Posterior vena cava (tissue), 2 donors: ENCODE measurements around the gene RAB6B. TPM values are rescaled to one million over a fixed set of nuclear protein-coding genes. Genes with fewer than 3 reads are reported as not detected.
"Not testable (repeated sequence)": the region's sequence is repeated elsewhere in the genome, so short reads cannot be mapped to it uniquely, and the experiment has no call there.

Source experiments
- DNase-seq: peaks from one replicate; pipeline ENCODE4 v3.0.0-alpha.2; 2020; ENCODE audit warnings: low spot score
- intact Hi-C, 2 donors: fragments of 100-400 bp; cut with DNase I; formaldehyde crosslinking; loops; one replicate each; pipeline versions ENCODE4 v1.14.1 to v1.14.2; 2022 to 2023
- total RNA-seq, 2 donors: library from RNA; stranded (reverse); fragmentation: NEBNext Ultra II Directional; extraction: Animal tissue kit (Norgen Biotek cat#: 25700); gene quantifications; one replicate each; pipeline ENCODE4 v1.2.1, GENCODE V29; 2021
- donor health status: DM: yes; HTN: yes; CAD: no.
- donor health status: DM: yes; HTN: yes; CAD: no.

RAB6B gene
- total RNA-seq, 2 donors from 2014 or later: 6.9 to 8.9 TPM

DNA sequence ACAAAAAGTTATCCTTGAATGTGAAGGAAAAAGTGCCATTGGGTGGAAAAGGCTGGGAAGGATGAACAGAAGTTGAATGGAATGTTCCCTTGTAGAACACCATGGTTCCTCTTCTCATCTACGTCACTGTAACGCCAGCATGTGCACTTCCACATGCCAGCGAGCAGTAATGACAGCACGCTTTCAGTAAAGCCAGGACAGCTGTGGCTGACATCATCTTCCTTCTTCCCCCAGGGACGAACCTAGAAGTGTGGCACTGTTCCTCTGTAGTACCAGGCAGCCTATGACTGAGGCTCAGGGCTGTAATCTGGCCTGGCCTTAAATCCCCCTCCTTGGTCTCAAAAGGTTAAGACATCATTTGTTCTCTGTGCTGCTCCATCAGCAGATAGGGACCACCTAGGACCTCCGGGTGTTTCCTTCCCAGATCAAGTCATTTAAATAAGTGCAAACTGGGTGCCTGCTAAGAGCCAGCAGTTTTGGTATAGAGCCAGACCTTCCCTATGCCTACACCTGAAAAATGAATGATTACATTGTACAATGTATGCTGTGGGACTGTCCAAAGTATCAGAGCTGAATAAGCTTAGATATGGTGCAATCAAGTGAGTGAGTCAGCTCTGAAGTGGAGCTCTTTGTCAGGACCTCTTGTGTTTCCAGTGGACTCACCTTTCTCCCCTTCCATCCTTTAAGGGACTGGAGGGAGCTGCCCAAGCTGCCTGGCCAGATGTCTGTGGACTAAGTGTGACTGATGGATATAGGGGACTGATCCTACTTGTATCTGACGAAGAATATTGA, 95.7 kb downstream of the RAB6B start:
- intact Hi-C loops: no loop called here
- DNase-seq: no peak

DNA sequence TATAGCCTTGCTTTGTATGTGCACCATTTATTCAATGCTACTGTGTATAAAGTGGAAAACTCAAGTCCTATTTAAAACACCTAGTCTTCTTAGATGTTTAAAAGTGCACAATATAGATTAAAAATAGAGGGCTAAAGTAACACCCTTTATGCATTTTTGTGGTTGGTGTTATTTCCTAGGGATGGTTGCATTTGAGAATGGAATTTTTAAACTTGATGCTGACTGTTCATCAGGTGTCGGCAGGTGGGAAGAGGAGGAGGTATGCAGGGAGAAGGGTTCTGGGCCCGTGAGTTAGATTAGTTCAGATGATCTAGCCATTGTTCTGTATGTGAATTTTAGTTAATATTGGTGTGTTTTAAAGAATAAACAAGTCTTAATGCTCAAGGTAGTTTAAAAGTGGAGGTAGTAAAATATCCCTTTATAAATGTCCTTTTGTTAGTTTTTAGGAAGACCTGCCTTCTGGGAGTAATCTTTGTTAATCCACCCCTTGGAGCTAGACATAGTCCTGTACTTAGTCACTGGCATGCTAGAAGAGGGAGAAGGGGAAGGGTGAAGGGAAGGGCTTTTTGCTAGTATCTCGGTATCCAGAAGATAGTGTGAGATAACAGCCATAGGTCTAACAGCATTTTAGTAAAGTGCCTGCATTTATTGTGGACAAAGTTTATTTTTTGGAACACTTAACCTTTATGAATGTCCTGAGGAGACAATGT, 98.1 kb downstream of the RAB6B start:
- intact Hi-C loops: no loop called here

DNA sequence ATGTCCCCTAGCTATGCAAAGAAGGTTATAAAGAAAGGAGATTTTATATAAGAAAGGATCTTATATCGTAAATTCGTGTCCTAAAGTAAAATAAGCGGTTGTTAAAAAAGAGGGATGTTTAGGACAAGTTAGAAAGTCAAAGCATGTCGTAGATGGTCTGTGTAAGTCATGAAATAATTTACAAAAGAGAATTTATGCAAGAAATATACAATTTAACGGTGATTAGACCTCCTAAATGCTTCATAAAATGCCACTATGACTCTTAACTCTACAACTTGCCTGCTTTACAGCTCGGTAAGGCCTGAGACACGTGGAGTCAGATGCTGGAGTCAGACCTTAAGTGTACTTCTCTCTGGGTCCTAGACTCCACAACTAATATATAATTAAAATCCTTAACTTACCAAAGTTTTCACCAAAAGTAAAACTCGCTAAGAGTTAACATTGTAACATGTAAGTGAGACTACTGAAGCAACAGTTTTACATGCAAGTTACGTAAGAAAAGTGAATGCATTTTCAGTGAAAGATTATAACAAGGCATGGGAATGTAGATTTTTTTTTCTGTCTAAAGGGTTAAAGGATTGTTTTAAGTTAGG, 103.4 kb downstream of the RAB6B start:
- intact Hi-C loops: no loop called here
- DNase-seq: no peak

More for the DNA sequence above, 98.1 kb downstream of the RAB6B start:
- no peak for DNase-seq

DNA sequence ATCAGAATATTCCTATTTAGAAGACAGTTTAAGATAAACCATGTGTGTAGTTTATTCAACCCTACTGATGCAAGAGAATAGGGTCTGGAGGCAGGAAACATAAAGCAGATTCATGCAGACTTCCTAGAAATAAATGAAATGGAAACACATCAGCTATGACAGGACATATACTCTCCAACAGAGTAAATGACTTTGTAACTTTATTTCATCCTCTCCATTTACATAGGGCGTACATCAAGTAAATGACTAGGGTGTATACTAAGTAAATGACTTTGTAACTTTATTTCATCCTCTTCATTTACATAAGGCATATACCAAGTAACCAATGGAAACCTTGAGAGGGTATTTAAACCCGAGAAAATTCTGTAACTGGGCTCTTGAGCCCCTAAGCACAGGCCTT, 107.7 kb downstream of the RAB6B start:
- no peak for DNase-seq
- intact Hi-C loops: no loop called here

DNA sequence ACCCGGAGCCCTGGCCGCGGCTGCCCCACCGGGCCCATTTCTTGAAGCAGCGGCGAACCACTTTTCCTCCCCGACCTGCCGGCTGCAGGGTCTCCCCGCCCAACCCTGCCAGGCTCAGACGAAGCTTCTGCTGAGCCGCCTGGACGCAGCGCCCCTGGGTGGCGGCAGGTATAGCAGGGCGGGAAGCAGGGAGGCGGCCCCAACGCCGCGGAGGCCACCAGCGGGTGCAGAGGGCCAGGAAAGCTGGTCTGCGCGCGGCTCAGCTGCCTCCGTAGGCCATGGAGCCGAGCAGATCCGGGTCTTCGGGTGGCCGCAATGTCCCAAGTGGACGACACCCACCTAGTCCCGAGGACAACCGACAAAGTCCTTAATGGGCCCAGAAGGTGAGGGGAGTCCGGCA, 111.9 kb downstream of the RAB6B start:
- intact Hi-C loops: no loop called here
- no peak for DNase-seq

DNA sequence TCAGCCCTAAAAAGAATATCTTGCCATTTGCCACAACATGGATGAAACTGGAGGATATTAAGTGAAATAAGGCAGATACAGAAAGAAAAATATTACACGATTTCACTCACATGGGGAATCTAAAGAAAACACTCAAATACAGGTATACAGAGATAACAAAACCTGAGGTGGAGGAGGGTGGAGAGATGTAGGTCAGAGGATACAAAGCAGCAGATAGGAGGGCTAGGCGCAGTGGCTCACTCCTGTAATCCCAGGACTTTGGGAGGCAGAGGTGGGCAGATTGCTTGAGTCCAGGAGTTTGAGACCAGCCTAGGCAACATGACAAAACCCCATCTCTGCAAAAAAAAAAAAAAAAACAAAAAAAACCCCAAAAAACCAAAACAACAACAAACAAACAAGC, 113.2 kb downstream of the RAB6B start:
- no peak for DNase-seq
- intact Hi-C loops: no loop called here

DNA sequence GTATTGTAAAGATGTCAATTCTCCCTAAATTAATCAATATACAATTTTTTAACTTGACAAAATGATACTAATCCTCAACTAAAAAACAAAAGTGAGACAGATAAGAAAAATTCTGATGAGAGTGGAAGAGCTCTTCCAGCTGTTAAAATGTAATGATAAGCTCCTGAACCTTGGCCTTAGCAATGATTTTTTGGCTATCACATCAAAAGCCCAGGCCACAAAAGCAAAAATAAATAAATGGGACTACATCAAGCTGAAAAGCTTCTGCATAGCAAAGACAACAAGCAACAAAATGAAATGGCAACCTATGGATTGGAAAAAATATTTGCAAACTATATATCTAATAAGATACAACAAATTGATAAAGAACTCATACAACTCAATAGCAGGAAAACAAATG, 114.1 kb downstream of the RAB6B start:
- no peak for DNase-seq
- intact Hi-C loops: no loop called here

DNA sequence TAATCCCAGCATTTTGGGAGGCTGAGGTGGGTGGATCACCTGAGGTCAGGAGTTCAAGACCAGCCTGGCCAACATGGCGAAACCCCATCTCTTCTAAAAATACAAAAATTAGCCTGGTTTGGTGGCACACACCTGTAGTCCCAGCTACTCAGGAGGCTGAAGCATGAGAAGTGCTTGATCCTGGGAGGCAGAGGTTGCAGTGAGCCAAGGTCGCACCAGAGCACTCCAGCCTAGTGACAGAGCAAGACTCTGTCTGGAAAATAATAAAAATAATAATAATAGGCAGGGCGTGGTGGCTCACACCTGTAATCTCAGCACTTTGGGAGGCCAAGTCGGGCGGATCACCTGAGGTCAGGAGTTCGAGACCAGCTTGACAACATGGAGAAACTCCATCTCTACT, 114.9 kb downstream of the RAB6B start:
- DNase-seq, intact Hi-C loops: not testable (repeated sequence)

DNA sequence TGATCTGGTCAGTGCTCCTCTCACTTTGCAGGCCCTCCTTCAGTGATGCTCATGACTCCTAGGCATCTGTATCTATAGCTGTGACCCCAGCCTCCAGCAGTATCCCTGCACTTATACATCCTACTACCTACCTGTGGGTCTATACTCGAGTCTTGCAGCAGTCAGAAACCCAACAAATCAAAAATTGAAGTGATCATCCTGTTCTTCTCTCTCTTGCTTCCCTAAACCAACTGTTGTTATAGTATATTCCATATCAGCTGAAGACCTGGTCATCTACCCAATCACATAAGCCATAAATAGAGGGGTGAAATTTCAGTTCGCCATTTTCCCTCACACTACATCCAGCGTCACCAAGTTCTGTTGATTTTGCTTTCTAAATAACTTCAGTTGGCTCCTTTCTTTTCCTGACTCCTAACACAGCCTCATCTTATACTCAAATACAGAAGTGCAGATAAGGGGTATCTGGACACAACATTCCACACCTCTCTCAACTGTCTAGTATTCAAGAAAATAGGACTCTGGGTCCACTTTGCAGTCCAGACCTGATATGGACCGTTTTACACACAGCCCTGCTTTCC, 116.0 kb downstream of the RAB6B start:
- DNase-seq: no peak

DNA sequence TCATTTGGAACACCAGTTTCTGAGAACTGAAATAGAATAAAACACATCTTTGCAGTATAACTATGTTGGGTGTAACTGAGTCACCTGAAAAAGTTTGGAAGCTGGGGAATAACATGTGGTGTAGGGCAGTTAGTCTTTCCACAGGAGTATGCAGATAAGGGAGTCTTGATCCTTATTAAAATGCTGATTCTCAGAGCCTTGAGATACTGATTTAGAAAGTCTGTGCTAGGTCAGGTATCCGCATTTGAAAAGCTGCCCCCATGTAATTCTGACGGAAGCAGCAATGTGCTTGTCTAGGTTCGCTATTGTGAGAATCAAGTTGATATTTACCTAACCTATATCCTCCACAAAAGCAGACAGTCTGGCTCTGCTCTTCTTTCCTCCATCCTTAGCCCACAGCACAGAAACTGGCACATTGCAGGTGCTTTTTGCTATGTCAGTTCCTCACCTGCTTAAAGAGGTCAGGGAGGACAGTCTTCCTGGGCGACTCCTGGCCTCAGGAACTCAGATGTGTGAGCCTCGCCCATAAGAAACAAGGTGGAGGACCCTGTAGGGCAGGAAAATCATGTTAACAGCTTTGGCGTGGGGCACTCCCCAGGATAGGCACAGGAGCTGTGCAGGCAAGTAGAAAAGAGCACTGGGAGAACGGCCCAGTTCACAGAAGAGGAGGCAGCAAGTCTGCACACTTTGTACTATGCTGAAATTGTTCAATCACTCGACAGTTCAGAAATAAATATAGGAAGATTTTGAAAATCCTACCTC, 117.7 kb downstream of the RAB6B start:
- no peak for DNase-seq
- intact Hi-C loops: no loop called here

More for the DNA sequence above, 116.0 kb downstream of the RAB6B start:
- intact Hi-C loops: no loop called here

DNA sequence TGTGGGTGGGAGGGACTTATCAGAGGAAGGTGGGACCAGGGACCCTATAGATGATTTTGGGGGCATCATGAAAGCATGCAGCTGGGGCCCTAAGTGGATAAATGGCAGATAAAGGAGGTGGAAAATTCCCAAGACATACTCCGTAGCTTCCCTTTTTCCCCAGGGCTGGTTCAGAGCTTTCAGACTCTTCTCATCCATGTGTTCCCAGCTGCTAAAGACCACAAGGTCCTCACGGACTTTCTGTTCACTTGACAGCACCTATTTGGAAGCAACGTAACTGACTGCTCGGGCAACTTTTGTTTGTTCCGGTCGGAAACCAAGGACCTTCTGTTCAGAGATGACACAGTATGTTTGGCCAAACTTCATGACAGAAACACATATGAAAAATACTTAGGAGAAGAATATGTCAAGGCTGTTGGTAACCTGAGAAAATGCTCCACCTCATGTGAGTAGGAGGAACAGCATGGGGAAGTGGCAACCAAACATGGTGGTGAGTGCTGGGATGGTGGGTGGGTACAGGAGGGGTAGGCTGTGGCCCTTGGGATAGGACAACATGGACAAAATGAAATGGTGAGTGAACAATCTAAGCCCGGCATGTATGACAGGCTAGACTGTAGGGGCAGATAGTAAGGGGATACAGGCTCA, 118.8 kb downstream of the RAB6B start:
- intact Hi-C loops: no loop called here

DNA sequence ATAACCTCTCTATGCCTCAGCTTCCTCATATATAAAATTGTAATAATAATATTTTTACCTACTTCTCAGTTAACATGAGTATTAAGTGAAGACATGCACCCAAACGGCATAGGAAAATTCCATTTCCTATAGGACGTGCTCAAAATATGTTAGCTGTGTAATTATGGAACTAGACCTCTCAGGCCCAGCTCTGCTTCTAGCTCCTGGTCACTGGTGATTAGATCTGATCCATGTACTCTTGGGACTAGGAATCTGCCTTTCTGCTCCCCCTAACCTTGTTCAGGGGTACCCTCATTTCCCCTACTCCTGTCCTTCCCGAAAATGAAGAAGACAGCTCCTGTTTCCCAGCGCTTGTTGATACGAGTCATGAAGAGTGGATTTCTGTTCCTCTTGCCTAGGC, 119.8 kb downstream of the RAB6B start:
- intact Hi-C loops: no loop called here
- no peak for DNase-seq

More for the DNA sequence above, 118.8 kb downstream of the RAB6B start:
- DNase-seq: no peak

DNA sequence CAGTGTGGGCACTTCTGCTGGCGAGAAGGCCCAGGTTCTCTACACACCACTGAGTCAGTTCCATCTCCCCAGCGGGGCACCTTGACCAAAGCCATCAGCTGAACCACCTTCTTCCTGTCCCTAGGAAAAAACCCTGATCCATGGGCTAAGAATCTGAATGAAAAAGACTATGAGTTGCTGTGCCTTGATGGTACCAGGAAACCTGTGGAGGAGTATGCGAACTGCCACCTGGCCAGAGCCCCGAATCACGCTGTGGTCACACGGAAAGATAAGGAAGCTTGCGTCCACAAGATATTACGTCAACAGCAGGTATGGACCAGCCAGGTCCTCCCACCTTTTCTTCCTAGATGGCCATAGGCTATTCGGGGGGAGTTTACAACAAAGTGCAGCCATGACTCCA, 120.4 kb downstream of the RAB6B start:
- DNase-seq: no peak
- intact Hi-C loops: no loop called here

Other genes with a start within 250 kb of the RAB6B start
- 10 to 100 TPM; 16.6 to 17.7 TPM for gene TOPBP1, start 233.9 kb downstream of the RAB6B start, total RNA-seq
- gene TF, start 149.5 kb downstream of the RAB6B start, total RNA-seq: 1 to 10 TPM; 1.0 to 2.8 TPM
- 10 to 100 TPM; 35.7 to 42.6 TPM for gene SRPRB, start 90.1 kb downstream of the RAB6B start, total RNA-seq
- 100 to 1,000 TPM in 1 of 2 donors, 10 to 100 TPM in 1; 87.8 to 102 TPM for gene SLCO2A1, start 134.0 kb upstream of the RAB6B start, total RNA-seq